PC-3 (cell line): Measurements from ENCODE around the gene UBAC1.

Source experiments
- CTCF ChIP-seq: fragments of 300-600 bp; sonication (generic); conservative IDR thresholded peaks from 2 replicates; pipeline ENCODE4 v1.5.1; 2017; ENCODE audit warnings: antibody characterized with exemption, low read depth, mild to moderate bottlenecking, low read length
- EZH2 ChIP-seq: fragments of 300-600 bp; sonication (generic); IDR thresholded peaks from one replicate; pipeline ENCODE4 v1.6.1; 2017; ENCODE audit warnings: antibody characterized with exemption, mild to moderate bottlenecking, low read length; ENCODE audit not compliant: unreplicated experiment
- EZH2phosphoT487 ChIP-seq: fragments of 300-600 bp; sonication (generic); IDR thresholded peaks from 2 replicates; pipeline ENCODE4 v1.6.1; 2018; ENCODE audit warnings: mild to moderate bottlenecking, antibody characterized with exemption, low read length, borderline replicate concordance

DNA sequence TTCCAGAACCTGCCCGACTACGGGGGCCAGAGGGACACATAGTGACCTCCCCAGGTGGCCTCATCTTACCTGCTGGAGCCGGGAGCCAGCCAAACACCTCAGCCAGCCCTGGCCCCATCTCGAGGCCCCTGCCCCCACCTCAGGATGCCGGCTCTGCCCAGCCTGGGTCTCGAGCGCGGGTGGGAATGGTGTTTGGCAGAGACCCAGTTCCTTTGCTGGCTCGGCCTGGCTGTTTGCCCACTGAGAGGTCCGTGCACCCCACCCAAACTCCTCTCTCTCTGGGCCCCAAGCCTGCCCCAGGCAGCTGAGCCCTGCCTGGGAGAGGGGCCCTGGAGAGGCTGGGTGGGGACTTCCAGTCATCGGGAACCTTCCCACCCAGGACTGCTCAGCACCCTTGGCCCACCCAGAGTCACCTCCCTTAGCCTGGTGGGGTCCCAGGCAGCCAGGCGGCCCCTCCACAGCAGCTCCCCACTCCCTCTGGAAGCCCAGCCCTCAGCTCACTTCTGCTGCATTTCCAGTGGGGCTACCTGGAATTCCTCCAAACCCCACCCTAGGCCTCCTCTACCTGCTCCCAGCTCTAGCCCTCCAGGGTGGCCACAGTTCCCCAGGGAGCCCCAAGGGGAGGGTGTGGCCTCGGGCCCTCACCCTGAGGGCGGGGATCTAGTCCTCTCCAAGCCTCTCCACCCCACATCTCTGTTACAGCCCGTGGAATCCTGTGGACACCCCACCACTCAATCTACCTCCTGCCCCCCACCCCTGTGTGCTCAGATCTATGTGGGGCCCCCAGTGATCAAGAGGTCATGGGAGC is 42.4 kb upstream of the UBAC1 start:
- TF ChIP-seq CTCF = no peak
- TF ChIP-seq EZH2phosphoT487 = no peak
- no peak for TF ChIP-seq EZH2
